Hematopoietic multipotent progenitor cell treated with erythropoietin and hydrocortisone succinate and interleukin-3 and kit ligand, for 15 days (in vitro differentiated cells): ENCODE results near the gene MSI2.

Experiments used
- DNase-seq: peaks from one replicate; pipeline ENCODE4 v3.0.0-alpha.2; 2015; ENCODE audit warnings: low spot score

MSI2 gene

DNA sequence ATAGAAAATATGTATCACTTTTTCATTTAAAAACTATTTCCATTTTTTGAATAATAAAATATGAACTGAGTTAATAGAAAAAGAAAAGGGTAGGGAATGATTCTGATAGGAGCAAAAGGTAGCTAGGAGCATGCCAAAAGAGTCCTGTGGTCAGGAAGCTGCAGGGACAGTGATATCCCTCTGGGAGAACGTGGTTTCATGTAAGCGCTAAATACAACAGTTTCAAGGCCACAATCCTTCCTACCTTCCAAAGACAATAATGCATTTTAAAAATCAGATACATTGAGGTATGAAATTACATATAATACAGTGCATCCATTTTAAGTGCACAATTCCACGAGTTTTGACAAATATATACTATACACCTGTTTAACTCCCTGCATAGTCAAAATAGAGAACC, 432.9 kb downstream of the MSI2 start:
- DNase-seq: no peak

- DNase-seq: no peak
Measured at GRCh38 chr17:57691939-57692338, 435.6 kb downstream of the MSI2 start.

DNA sequence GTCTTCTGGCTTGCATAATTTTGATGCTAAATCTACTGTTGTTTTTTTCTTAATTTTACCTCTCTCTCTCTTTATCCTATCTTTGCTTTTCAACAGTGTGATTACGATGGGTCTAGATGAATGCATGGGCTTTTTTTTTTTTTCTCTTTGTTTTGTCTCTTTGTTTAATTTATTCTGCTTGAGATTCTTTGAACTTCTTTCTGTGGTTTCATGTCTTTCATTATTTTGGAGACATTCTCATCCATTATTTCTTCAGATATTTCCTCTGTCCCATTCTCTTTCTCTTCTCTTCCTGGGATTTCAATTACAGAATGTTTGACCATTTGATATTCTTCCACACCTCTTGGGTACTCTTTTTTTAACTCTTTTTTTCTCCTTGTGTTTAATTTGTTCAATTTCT, 436.4 kb downstream of the MSI2 start:
- DNase-seq: no peak

DNA sequence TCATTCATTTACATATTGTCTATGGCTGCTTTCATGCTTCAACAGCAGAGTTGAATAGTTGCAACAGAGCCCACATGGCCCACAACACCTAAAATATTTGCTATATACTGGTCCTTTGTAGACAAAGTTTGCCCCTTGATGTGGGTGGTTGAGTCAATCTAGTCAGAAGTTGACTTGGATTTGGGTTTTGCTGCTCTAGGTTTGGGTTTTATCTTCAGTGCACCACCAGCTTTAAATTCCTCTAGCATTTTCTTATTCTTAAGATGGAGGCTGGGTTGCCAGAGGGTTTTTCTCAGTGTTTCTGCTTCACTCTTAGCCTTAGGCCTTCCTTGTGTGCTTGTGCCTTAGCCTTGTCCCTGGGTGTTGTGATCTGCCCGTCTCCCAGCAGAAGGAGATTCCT, 437.7 kb downstream of the MSI2 start:
- no peak for DNase-seq

GRCh38 chr17:57696050-57696449, 439.7 kb downstream of the MSI2 start:
- no peak for DNase-seq

GRCh38 chr17:57697197-57697596, 440.9 kb downstream of the MSI2 start:
- DNase-seq: no peak

GRCh38 chr17:57697891-57698711, 441.8 kb downstream of the MSI2 start:
- DNase-seq: no peak

DNA sequence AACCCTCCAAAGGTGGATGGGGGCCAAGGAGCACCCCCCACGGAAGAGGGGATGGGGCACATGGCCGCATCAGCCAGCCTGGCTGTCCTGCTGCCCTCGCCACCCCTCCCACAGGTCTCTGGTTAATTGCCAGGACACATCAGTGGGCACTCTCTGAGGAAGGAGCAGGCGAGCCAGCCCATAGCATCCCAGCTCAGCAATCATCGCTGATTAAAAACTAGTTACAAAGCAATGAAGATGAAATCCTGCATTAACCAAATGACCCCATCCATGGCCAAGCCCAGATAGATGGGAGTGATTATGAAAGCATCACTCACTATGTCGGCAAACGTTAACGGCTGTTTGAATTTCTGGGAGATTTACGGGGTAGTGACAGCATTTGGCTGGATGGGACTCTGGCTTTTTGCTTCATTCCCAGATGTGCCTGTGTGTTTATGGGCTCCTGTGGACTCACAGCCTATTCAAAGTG, 443.5 kb downstream of the MSI2 start:
- no peak for DNase-seq

GRCh38 chr17:57701124-57701523, 444.8 kb downstream of the MSI2 start:
- DNase-seq: no peak

DNA sequence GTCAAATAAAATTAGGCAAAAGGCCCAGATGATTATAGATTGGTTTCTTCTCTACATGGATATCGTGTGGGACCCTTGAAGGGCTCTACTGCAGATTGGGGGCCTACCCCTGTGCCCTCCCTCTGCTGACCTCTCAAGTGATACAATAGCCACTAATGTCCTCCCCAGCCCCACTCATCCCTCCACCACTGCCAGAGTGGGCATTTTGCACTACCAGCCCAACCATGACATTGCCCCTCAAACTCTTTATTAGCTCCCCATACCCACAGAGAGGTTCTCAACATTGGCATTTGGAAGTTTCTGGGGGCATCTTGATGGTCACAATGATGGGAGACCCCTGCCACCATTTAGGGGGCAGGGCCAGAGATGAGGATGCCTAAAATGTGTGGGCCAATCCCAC, 446.9 kb downstream of the MSI2 start:
- no peak for DNase-seq

DNA sequence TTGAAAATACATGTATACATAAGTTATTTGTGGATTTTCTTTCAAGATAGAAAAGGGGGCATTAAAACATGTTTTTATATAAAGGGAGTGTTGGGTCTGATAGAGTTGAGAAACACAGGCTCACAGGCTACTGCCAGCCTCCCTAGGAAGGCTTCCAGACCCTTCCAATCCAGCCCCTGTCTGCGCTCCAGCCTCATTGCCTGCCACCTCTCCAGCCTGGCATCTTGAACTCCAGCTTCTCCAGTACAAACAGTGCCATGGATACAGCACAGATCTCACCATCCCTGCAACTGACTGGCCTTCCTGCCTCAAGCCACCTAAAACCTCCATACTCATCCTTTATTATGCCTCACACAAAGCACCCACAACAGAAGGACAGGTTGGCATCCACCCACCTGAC, 448.1 kb downstream of the MSI2 start:
- no peak for DNase-seq

GRCh38 chr17:57705921-57706695, 449.8 kb downstream of the MSI2 start:
- no peak for DNase-seq

- DNase-seq: no peak
Measured at GRCh38 chr17:57706761-57707160, 450.4 kb downstream of the MSI2 start.

DNA sequence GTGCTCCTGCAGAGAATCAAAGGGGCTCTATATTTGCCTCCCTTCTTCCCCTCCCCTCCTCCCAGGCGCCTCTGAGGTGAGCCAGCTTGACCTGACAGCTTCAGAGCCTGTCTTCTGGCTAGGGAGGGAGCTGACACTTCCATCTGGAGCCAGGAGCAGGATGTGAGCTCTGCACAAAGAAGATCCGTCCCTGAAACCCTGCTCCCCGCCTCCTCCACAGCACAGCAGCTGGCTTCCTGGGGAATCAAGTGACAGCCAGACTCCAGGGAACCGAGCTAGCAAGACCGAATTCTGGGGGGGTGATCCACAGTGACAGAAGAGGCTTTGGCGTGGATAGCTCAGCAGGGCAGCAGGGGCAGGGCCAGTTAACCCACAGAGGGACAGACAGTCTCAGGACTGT, 451.6 kb downstream of the MSI2 start:
- DNase-seq: no peak

DNA sequence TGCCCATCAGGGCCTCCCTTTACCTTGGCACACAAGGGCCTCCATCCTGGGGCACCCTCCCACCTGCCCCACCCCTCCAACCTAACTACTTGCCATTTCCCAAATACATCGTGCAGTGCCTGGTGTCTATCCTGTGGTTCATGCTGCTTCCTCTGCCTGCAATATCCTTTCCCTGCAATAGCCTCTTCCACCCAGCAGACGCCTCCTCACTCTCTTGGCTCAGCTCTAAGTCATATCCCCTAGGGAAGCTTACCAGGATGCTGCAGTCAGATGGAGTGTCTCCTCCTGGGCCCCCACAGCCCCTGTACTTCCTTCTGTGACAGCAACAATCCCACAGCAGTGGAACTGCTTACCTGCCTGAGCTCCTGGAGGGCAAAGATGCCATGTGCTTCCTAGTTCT, 452.1 kb downstream of the MSI2 start:
- DNase-seq: no peak

GRCh38 chr17:57713140-57713539, 456.8 kb downstream of the MSI2 start:
- DNase-seq: no peak

GRCh38 chr17:57714665-57715180, 458.4 kb downstream of the MSI2 start:
- no peak for DNase-seq

DNA sequence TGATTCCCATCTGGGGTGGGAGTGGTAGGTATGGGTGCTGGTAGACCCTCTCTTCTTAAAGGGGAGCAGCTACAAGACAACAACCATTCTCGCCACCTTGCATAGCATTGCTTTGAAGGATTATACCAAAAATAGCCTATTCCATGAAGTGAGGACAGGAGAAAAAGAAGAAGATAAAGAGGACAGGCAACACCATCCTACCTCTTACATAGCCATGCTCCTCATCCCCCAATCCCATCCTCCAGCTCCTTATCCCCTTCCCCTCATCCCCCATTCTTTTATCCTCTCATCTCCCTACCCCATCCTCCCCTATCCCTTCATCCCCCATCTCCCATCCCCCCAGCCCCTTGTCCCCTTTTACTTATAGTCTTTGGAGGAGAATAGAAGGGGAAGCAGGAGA, 459.7 kb downstream of the MSI2 start:
- no peak for DNase-seq

DNA sequence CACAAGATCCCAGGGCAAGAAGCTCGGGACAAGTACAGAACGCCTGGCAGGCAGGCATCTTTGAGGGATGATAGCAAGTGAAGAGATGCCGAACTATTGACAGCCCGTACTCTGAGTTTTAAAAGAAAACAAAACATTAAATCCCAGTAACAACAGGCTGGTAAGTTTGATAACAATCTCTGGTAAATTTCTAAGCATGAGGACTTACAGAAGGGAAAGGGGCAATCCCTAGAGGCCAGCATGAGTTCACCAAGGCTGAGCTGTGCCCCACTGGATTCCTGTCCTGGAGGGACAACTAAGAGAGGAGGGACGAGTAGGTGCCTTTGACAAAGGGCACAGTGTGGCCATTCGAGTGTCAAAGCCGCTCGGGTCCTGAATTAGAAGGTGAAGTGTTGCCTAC, 462.6 kb downstream of the MSI2 start:
- DNase-seq: no peak

DNA sequence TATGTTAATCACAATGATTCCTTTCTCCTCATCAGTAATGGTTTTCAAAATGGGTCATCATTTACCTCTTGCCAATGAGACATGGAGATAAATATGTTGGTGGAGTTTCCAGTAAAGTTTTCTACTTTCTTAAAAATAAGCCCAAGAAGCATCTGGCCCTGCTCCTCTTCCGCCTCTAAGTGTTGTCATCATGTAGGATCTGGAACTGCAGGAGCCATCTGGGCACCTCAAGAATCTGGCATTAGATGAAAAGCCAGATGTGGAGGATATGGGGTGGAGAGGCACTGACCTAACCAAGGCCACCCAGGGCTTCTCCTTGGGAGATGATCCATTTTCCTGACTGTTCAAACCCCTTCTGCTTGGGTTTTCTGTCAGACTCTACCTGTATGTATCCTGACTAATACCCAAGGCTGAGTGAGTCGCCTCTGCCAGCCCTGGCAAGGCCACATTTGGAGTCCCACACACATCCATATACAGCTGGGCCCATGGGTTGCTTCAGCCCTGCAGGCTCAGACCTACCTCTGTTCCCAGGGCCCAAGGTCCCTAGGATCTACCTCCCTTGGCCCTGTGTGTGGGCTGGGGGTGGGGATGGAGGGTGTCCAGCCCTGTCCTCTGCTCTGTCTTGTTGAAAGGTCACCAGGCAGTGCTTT, 464.2 kb downstream of the MSI2 start:
- no peak for DNase-seq

- DNase-seq: no peak
Measured at GRCh38 chr17:57721967-57722703, 465.8 kb downstream of the MSI2 start.

- DNase-seq: no peak
Measured at GRCh38 chr17:57722704-57723043, 466.4 kb downstream of the MSI2 start.
